Mesenchymal stem cell (in vitro differentiated cells and primary cell): ENCODE measurements around the gene SENP3.

Experiments used
- DNase-seq: peaks from one replicate; pipeline ENCODE4 v3.0.0-alpha.2; 2013
- H2AFZ ChIP-seq: one replicate; pipeline ENCODE4 v1.6.1; 2013; ENCODE audit warnings: low read depth, mild to moderate bottlenecking, control low read depth, inconsistent platforms, low read length, moderate library complexity
- H2AK5ac ChIP-seq: 2 replicates; pipeline ENCODE4 v1.6.1; 2013; ENCODE audit warnings: low read length, moderate library complexity, mild to moderate bottlenecking, inconsistent platforms; ENCODE audit not compliant: severe bottlenecking
- H2BK120ac ChIP-seq: one replicate; pipeline ENCODE4 v1.6.1; 2013; ENCODE audit warnings: low read depth, mild to moderate bottlenecking, inconsistent platforms, low read length, moderate library complexity
- H2BK12ac ChIP-seq, 2 experiments: one replicate each; pipeline ENCODE4 v1.6.1; 2013; ENCODE audit warnings: inconsistent platforms in 2 of 2, low read length in 2 of 2, mild to moderate bottlenecking in 2 of 2, moderate library complexity in 2 of 2, control low read depth in 1 of 2
- H2BK15ac ChIP-seq: one replicate; pipeline ENCODE4 v1.6.1; 2013; ENCODE audit warnings: mild to moderate bottlenecking, low read depth, inconsistent platforms; ENCODE audit not compliant: poor library complexity, severe bottlenecking
- H2BK5ac ChIP-seq: 2 replicates; pipeline ENCODE4 v1.6.1; 2013; ENCODE audit warnings: low read depth, mild to moderate bottlenecking, low read length, control low read depth, inconsistent platforms; ENCODE audit not compliant: poor library complexity, severe bottlenecking
- H3K14ac ChIP-seq, 2 experiments: one replicate each; pipeline ENCODE4 v1.6.1; 2013; ENCODE audit warnings: inconsistent platforms in 2 of 2, low read length in 2 of 2, control low read depth in 1 of 2, mild to moderate bottlenecking in 1 of 2, moderate library complexity in 1 of 2
- H3K18ac ChIP-seq, 2 experiments: one replicate each; pipeline ENCODE4 v1.6.1; 2013; ENCODE audit warnings: inconsistent platforms in 2 of 2, low read length in 2 of 2, control low read depth in 1 of 2, low read depth in 1 of 2, mild to moderate bottlenecking in 1 of 2
- H3K23ac ChIP-seq, 2 experiments: one replicate each; pipeline ENCODE4 v1.6.1; 2013; ENCODE audit warnings: inconsistent platforms in 2 of 2, low read length in 2 of 2, mild to moderate bottlenecking in 2 of 2, moderate library complexity in 2 of 2, control low read depth in 1 of 2
- H3K27ac ChIP-seq: 2 replicates; pipeline ENCODE4 v1.5.1; 2013; ENCODE audit warnings: mild to moderate bottlenecking, moderate library complexity, low read length, control low read depth, inconsistent platforms; ENCODE audit not compliant: poor library complexity, severe bottlenecking
- H3K27me3 ChIP-seq, 2 experiments: 2 replicates each; pipeline versions ENCODE4 v1.6.1 to v1.7.0; 2013; ENCODE audit warnings: low read length in 2 of 2, mild to moderate bottlenecking in 2 of 2, moderate library complexity in 2 of 2, control low read depth in 1 of 2, inconsistent platforms in 1 of 2; ENCODE audit not compliant: control insufficient read depth in 1 of 2, insufficient read depth in 1 of 2
- H3K36me3 ChIP-seq, 2 experiments: 2 replicates each; pipeline versions ENCODE4 v1.6.1 to v1.7.0; 2013; ENCODE audit warnings: low read length in 2 of 2, control low read depth in 1 of 2, inconsistent platforms in 1 of 2, low read depth in 1 of 2, mild to moderate bottlenecking in 1 of 2; ENCODE audit not compliant: insufficient read depth in 2 of 2, control insufficient read depth in 1 of 2
- H3K4ac ChIP-seq, 2 experiments: one replicate each; pipeline ENCODE4 v1.6.1; 2013; ENCODE audit warnings: inconsistent platforms in 2 of 2, low read length in 2 of 2, mild to moderate bottlenecking in 2 of 2, moderate library complexity in 2 of 2, control low read depth in 1 of 2, low read depth in 1 of 2
- H3K4me1 ChIP-seq: 2 replicates; pipeline ENCODE4 v1.6.1; 2013; ENCODE audit warnings: low read depth, low read length, control low read depth; ENCODE audit not compliant: control insufficient read depth, insufficient read depth
- H3K4me2 ChIP-seq: 2 replicates; pipeline ENCODE4 v1.6.1; 2013; ENCODE audit warnings: low read length, mild to moderate bottlenecking, inconsistent platforms; ENCODE audit not compliant: poor library complexity, severe bottlenecking
- H3K4me3 ChIP-seq, 2 experiments: 2 replicates each; pipeline versions ENCODE4 v1.5.1 to v1.7.0; 2013; ENCODE audit warnings: low read length in 2 of 2, mild to moderate bottlenecking in 2 of 2, control low read depth in 1 of 2, low read depth in 1 of 2; ENCODE audit not compliant: insufficient read depth in 1 of 2
- H3K79me1 ChIP-seq: replicated peaks from 2 replicates; pipeline ENCODE4 v1.6.1; 2013; ENCODE audit warnings: mild to moderate bottlenecking, control low read depth, low read length, inconsistent platforms; ENCODE audit not compliant: poor library complexity, severe bottlenecking
- H3K9ac ChIP-seq: 2 replicates; pipeline ENCODE4 v1.7.0; 2013; ENCODE audit warnings: mild to moderate bottlenecking, low read length, moderate library complexity
- H3K9me3 ChIP-seq: 2 replicates; pipeline ENCODE4 v1.7.0; 2013; ENCODE audit warnings: mild to moderate bottlenecking, low read length; ENCODE audit not compliant: control insufficient read depth
- H4K8ac ChIP-seq: one replicate; pipeline ENCODE4 v1.6.1; 2013; ENCODE audit warnings: inconsistent platforms, mild to moderate bottlenecking, low read length, moderate library complexity
- H4K91ac ChIP-seq: one replicate; pipeline ENCODE4 v1.6.1; 2013; ENCODE audit warnings: mild to moderate bottlenecking, low read length, inconsistent platforms
- WGBS: methylation state at CpG from one replicate; pipeline ENCODE4 v1.1.7; 2013; ENCODE audit warnings: mixed read lengths; 5-methylcytosine and 5-hydroxymethylcytosine counted together

Gene SENP3

GRCh38 chr17:7515911-7516610 lies 45.7 kb upstream of the SENP3 start:
- H3K23ac ChIP-seq: no peak overlapping the region
- H3K4me3 ChIP-seq: no peak overlapping the region
- H2BK5ac ChIP-seq: no peak overlapping the region
- no peak overlapping the region for H3K4ac ChIP-seq
- no peak overlapping the region for H2AFZ ChIP-seq
- no peaks in the 10 kb centered on the region for H3K9me3 ChIP-seq
- WGBS: 97% methylated on average over 12 of the region's 13 CpGs
- H3K79me1 ChIP-seq: peaks cover 11% of the 10 kb centered on the region
- no peak overlapping the region for H3K18ac ChIP-seq
- H4K91ac ChIP-seq: no peak overlapping the region
- H3K27me3 ChIP-seq: no peaks in the 10 kb centered on the region
- no peak overlapping the region for H4K8ac ChIP-seq
- no peak overlapping the region for H3K9ac ChIP-seq
- no peaks in the 10 kb centered on the region for H3K4me1 ChIP-seq
- H2BK120ac ChIP-seq: no peak overlapping the region
- H3K36me3 ChIP-seq: peaks cover 45 to 46% of the 10 kb centered on the region in 2 experiments
- no peak for DNase-seq
- no peak overlapping the region for H2BK12ac ChIP-seq
- H2AK5ac ChIP-seq: no peak overlapping the region
- no peak overlapping the region for H3K14ac ChIP-seq
- H3K27ac ChIP-seq: no peak overlapping the region
- H3K4me2 ChIP-seq: no peak overlapping the region
- H2BK15ac ChIP-seq: no peak overlapping the region

GRCh38 chr17:7523033-7523432 lies 38.7 kb upstream of the SENP3 start:
- H2AFZ ChIP-seq: no peak overlapping the region
- H3K9me3 ChIP-seq: peaks cover 10% of the 10 kb centered on the region
- no peak overlapping the region for H3K4ac ChIP-seq
- no peak for DNase-seq
- no peak overlapping the region for H3K4me2 ChIP-seq
- no peak overlapping the region for H3K14ac ChIP-seq
- no peak overlapping the region for H3K27ac ChIP-seq
- no peak overlapping the region for H2BK120ac ChIP-seq
- H2BK15ac ChIP-seq: no peak overlapping the region
- no peak overlapping the region for H2BK5ac ChIP-seq
- H3K4me3 ChIP-seq: no peak overlapping the region
- no peak overlapping the region for H2BK12ac ChIP-seq
- H3K79me1 ChIP-seq: no peaks in the 10 kb centered on the region
- no peak overlapping the region for H4K8ac ChIP-seq
- H3K27me3 ChIP-seq: no peaks in the 10 kb centered on the region
- no peak overlapping the region for H2AK5ac ChIP-seq
- peaks cover 0 to 2% of the 10 kb centered on the region in 2 experiments for H3K36me3 ChIP-seq
- no peak overlapping the region for H3K18ac ChIP-seq
- no peaks in the 10 kb centered on the region for H3K4me1 ChIP-seq
- no peak overlapping the region for H4K91ac ChIP-seq
- no peak overlapping the region for H3K23ac ChIP-seq
- WGBS: 62% methylated on average over 10 of the region's 10 CpGs
- H3K9ac ChIP-seq: no peak overlapping the region

- no peaks in the 10 kb centered on the region for H3K4me1 ChIP-seq
- H4K8ac ChIP-seq: no peak overlapping the region
- no peak overlapping the region for H2AK5ac ChIP-seq
- H3K27me3 ChIP-seq: no peaks in the 10 kb centered on the region
- no peak overlapping the region for H2BK5ac ChIP-seq
- H3K27ac ChIP-seq: no peak overlapping the region
- H3K14ac ChIP-seq: no peak overlapping the region
- no peak overlapping the region for H3K4ac ChIP-seq
- H2BK15ac ChIP-seq: no peak overlapping the region
- peaks cover 30% of the 10 kb centered on the region for H3K9me3 ChIP-seq
- H3K9ac ChIP-seq: no peak overlapping the region
- no peak overlapping the region for H3K4me2 ChIP-seq
- H3K36me3 ChIP-seq: no peaks in the 10 kb centered on the region
- DNase-seq: no peak
- no peak overlapping the region for H2AFZ ChIP-seq
- H2BK12ac ChIP-seq: no peak overlapping the region
- H4K91ac ChIP-seq: no peak overlapping the region
- H3K79me1 ChIP-seq: no peaks in the 10 kb centered on the region
- no peak overlapping the region for H3K4me3 ChIP-seq
- no peak overlapping the region for H2BK120ac ChIP-seq
- H3K23ac ChIP-seq: no peak overlapping the region
- no peak overlapping the region for H3K18ac ChIP-seq
These were observed 32.9 kb upstream of the SENP3 start for GRCh38 chr17:7528842-7529241.

GRCh38 chr17:7530023-7530900 lies 31.5 kb upstream of the SENP3 start:
- Histone ChIP-seq H2BK15ac (no peak overlapping the region), H3K4me2 (no peak overlapping the region), H3K9ac (no peak overlapping the region), H3K79me1 (no peaks in the 10 kb centered on the region), H2AK5ac (no peak overlapping the region), H4K91ac (no peak overlapping the region), H2BK120ac (no peak overlapping the region), H2BK12ac (no peak overlapping the region), H3K9me3 (peaks cover 30% of the 10 kb centered on the region), H3K14ac (no peak overlapping the region), H3K27me3 (no peaks in the 10 kb centered on the region), H3K27ac (no peak overlapping the region), H3K18ac (no peak overlapping the region), H2AFZ (no peak overlapping the region), H3K36me3 (no peaks in the 10 kb centered on the region), H3K4ac (no peak overlapping the region), H3K4me1 (no peaks in the 10 kb centered on the region), H2BK5ac (no peak overlapping the region), H3K4me3 (no peak overlapping the region), H4K8ac (no peak overlapping the region), H3K23ac (no peak overlapping the region)
- 89% methylated on average over 4 of the region's 6 CpGs for WGBS
- no peak for DNase-seq
